Adrenal gland (tissue), 5 donors: ENCODE results near the gene SH2D1A.

ENCODE experiments used
- CTCF ChIP-seq, 6 experiments: fragments of 450-650 bp in 4 of 6; fragments of 200-600 bp in 2 of 6; sonication (generic) in 1 of 6; IDR thresholded peaks; 1 replicate in 5 of 6; 2 replicates in 1 of 6; pipeline versions ENCODE4 v1.5.1 to v1.8.0; 2016 to 2021; ENCODE audit warnings: antibody characterized with exemption in 6 of 6, mild to moderate bottlenecking in 2 of 6, moderate library complexity in 1 of 6
- POLR2A ChIP-seq, 2 donors: fragments of 450-650 bp; IDR thresholded peaks; one replicate each; pipeline ENCODE4 v1.6.1; 2017; ENCODE audit warnings: antibody characterized with exemption in 2 of 2, mild to moderate bottlenecking in 2 of 2, moderate library complexity in 1 of 2
- donor health status: DM: no; HTN: no; CAD: no.

GRCh38 chrX:124341396-124342132 is 4.8 kb upstream of the SH2D1A start:
- no peak for TF ChIP-seq POLR2A (IDR thresholded peaks at IDR 0.05)
- no peak for TF ChIP-seq CTCF (IDR thresholded peaks at IDR 0.05)
